GM20000 (cell line): ENCODE data around the gene LNPEP.
A peak's percentile ranks its signal among the peaks of the same experiment; 100 is the strongest.

Experiments
- DNase-seq: peaks from one replicate; pipeline ENCODE4 v3.0.0; 2012; ENCODE audit warnings: low spot score
- TF ChIP-seq, protein P1 (sequence below): IDR thresholded peaks from 2 replicates; pipeline ENCODE4 v1.5.1; 2012; ENCODE audit warnings: mild to moderate bottlenecking, control low read depth; ENCODE audit errors: extremely low read depth, missing control alignments

LNPEP gene

GRCh38 chr5:96935559-96936430, at the start of gene LNPEP:
LNPEP (plus strand) TSS chr5:96936080; CDS start chr5:96936156, 76 bp downstream.
- TF ChIP-seq, protein P1, sequence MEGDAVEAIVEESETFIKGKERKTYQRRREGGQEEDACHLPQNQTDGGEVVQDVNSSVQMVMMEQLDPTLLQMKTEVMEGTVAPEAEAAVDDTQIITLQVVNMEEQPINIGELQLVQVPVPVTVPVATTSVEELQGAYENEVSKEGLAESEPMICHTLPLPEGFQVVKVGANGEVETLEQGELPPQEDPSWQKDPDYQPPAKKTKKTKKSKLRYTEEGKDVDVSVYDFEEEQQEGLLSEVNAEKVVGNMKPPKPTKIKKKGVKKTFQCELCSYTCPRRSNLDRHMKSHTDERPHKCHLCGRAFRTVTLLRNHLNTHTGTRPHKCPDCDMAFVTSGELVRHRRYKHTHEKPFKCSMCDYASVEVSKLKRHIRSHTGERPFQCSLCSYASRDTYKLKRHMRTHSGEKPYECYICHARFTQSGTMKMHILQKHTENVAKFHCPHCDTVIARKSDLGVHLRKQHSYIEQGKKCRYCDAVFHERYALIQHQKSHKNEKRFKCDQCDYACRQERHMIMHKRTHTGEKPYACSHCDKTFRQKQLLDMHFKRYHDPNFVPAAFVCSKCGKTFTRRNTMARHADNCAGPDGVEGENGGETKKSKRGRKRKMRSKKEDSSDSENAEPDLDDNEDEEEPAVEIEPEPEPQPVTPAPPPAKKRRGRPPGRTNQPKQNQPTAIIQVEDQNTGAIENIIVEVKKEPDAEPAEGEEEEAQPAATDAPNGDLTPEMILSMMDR = no peak
- peak; percentile 90 for DNase-seq

GRCh38 chr5:96893342-96893741, 42.5 kb upstream of the LNPEP start:
- TF ChIP-seq, protein P1 = no peak
- no peak for DNase-seq

DNA sequence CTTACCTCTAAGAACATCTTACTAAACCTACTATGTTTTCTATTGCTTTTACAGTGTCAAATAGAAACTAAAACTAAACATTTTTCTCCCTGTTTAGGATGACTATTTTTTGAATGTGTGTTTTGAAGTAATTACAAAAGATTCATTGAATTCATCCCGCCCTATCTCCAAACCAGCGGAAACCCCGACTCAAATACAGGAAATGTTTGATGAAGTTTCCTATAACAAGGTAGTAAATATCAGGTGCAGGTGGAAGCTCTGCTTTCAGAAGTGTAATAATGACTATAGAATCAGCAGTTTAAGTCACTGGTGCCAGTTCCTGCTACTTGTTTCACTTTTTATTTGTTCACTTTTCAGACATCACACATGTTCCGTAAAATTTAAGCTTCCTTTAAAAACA, 39.6 kb upstream of the LNPEP start:
- TF ChIP-seq, protein P1 = no peak
- peak; percentile 51 for DNase-seq

- TF ChIP-seq, protein P1 = no peak
- peak; percentile 64 for DNase-seq
Measured at GRCh38 chr5:96896806-96897205, 39.1 kb upstream of the LNPEP start.

DNA sequence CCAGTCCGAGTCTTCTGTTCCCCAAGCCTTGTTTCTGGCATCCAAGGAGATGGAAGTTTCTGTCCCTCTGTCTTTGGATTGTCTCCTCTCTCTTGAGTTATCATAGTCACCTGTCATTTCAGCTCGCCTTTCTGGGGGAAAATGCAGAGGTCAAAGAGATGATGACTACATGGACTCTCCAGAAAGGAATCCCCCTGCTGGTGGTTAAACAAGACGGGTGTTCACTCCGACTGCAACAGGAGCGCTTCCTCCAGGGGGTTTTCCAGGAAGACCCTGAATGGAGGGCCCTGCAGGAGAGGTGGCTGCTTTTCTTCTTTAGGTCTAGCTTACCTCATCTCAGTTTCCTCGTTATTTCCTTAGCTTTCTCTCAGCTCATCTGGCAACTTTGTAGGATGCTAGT, 34.5 kb upstream of the LNPEP start:
- TF ChIP-seq, protein P1 = no peak
- no peak for DNase-seq

DNA sequence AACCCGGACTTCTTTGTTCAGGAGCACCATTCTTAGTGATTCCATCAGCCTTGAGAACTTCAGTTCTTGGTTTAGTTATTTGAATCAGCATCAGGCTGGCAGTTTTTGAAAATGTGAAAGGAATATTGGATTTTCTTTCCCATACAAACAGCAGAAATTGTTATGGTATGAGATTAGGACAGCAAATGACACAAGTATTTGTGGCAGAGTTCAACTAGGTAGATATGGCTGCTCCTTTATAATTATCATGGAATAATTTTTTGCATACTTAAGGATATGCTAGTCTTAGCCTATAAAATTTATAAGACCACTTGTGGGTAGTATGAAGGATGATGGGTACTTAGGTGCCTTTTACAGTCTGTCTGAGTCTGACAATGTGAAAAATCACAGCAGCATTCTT, 34.0 kb upstream of the LNPEP start:
- TF ChIP-seq, protein P1 = no peak
- no peak for DNase-seq

- DNase-seq = no peak
Measured at GRCh38 chr5:96902876-96903275, 33.0 kb upstream of the LNPEP start.

More at GRCh38 chr5:96902876-96903275, 33.0 kb upstream of the LNPEP start:
- TF ChIP-seq, protein P1 = no peak
